Vagina (tissue), 2 donors: ENCODE measurements around the gene CHN2.

Experiments
- CTCF ChIP-seq, 3 experiments: fragments of 450-650 bp in 2 of 3; fragments of 200-600 bp in 1 of 3; sonication (generic) in 1 of 3; IDR thresholded peaks; one replicate each; pipeline ENCODE4 v1.5.1; 2017 to 2019; ENCODE audit warnings: antibody characterized with exemption in 3 of 3, mild to moderate bottlenecking in 2 of 3, moderate library complexity in 2 of 3
- POLR2AphosphoS5 ChIP-seq, 2 donors: sonication (generic); formaldehyde crosslinking; IDR thresholded peaks; one replicate each; pipeline ENCODE4 v1.9.0; 2017; ENCODE audit warnings: antibody characterized with exemption in 2 of 2, mild to moderate bottlenecking in 2 of 2, low read depth in 1 of 2; ENCODE audit not compliant: insufficient read depth in 1 of 2

DNA sequence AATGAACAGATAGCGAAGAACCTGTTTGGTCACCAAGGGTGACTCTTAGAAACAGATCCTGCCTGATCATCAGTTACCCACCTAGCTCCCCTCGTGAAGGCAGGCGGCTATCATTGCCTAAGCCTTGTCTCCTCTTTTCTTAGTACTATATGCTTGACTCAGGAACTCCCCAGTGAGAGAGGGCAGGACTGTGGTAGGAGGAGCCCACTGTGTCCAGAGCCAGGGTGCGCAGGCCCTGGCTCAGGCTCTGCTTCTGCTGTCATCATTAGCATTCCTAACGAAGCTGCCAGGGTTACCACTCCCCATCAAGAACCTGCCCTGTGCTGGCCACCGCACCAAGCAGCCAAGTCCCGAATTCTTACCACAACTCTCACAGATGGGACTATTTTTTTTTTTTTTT, 160.8 kb downstream of the CHN2 start:
- TF ChIP-seq CTCF (IDR thresholded peaks at IDR 0.05) (no peak), POLR2AphosphoS5 (IDR thresholded peaks at IDR 0.05; ENCODE audit: insufficient read depth in 1 of 2, low read depth in 1 of 2) (no peak)
